Neural progenitor cell (in vitro differentiated cells): Measurements from ENCODE around the gene DCTN2. TPM values are rescaled to one million over a fixed set of nuclear protein-coding genes. Genes with fewer than 3 reads are reported as not detected.
A peak's percentile ranks its signal among the peaks of the same experiment; 100 is the strongest.

ENCODE experiments used
- DNase-seq: peaks from one replicate; pipeline ENCODE4 v3.0.0-alpha.2; 2016; ENCODE audit warnings: low spot score
- H2AFZ ChIP-seq: fragments of 200-600 bp; sonication (generic); replicated peaks from 2 replicates; pipeline ENCODE4 v1.6.1; 2016; ENCODE audit warnings: antibody characterized with exemption
- H3F3A ChIP-seq: fragments of 200-600 bp; sonication (generic); 2 replicates; pipeline ENCODE4 v1.6.1; 2016; ENCODE audit warnings: antibody characterized with exemption, low read depth
- H3K27ac ChIP-seq: fragments of 200-600 bp; sonication (generic); 2 replicates; pipeline ENCODE4 v1.5.1; 2016; ENCODE audit warnings: mild to moderate bottlenecking
- H3K27me3 ChIP-seq: fragments of 200-600 bp; sonication (generic); 2 replicates; pipeline ENCODE4 v1.6.1; 2016; ENCODE audit warnings: mild to moderate bottlenecking, moderate library complexity
- H3K36me3 ChIP-seq: fragments of 200-600 bp; sonication (generic); 2 replicates; pipeline ENCODE4 v1.5.1; 2016
- H3K4me1 ChIP-seq: fragments of 200-600 bp; sonication (generic); 2 replicates; pipeline ENCODE4 v1.6.1; 2016; ENCODE audit warnings: mixed run types
- H3K4me2 ChIP-seq: fragments of 200-600 bp; sonication (generic); 2 replicates; pipeline ENCODE4 v1.6.1; 2016
- H3K4me3 ChIP-seq: fragments of 200-600 bp; sonication (generic); 2 replicates; pipeline ENCODE4 v1.5.1; 2016
- H3K79me2 ChIP-seq: fragments of 200-600 bp; sonication (generic); 2 replicates; pipeline ENCODE4 v1.6.1; 2016; ENCODE audit warnings: low read depth
- H3K9ac ChIP-seq: fragments of 200-600 bp; sonication (generic); 2 replicates; pipeline ENCODE4 v1.6.1; 2016
- H3K9me3 ChIP-seq: fragments of 200-600 bp; sonication (generic); 2 replicates; pipeline ENCODE4 v1.5.1; 2016; ENCODE audit warnings: low read depth
- H4K20me1 ChIP-seq: fragments of 200-600 bp; sonication (generic); 2 replicates; pipeline ENCODE4 v1.6.1; 2016; ENCODE audit warnings: low read depth
- H3K27ac Mint-ChIP-seq: 3 replicates; pipeline ENCODE4 v1.8.0; 2021; ENCODE audit warnings: mixed read lengths
- H3K27me3 Mint-ChIP-seq: 2 replicates; pipeline ENCODE4 v1.8.0; 2022; ENCODE audit warnings: low read depth, mild to moderate bottlenecking, inconsistent platforms, moderate library complexity, mixed read lengths; ENCODE audit not compliant: insufficient read depth
- H3K36me3 Mint-ChIP-seq: 3 replicates; pipeline ENCODE4 v1.8.0; 2021; ENCODE audit warnings: mixed read lengths
- H3K4me1 Mint-ChIP-seq: 3 replicates; pipeline ENCODE4 v1.8.0; 2021; ENCODE audit warnings: mixed read lengths
- H3K4me3 Mint-ChIP-seq: 3 replicates; pipeline ENCODE4 v1.8.0; 2021; ENCODE audit warnings: mild to moderate bottlenecking, moderate library complexity, mixed read lengths
- H3K9me3 Mint-ChIP-seq: 3 replicates; pipeline ENCODE4 v1.8.0; 2020; ENCODE audit warnings: mixed read lengths
- CTCF ChIP-seq: fragments of 200-600 bp; sonication (generic); IDR thresholded peaks from 2 replicates; pipeline ENCODE4 v1.5.1; 2017; ENCODE audit warnings: antibody characterized with exemption, mild to moderate bottlenecking
- EZH2 ChIP-seq: fragments of 200-600 bp; sonication (generic); IDR thresholded peaks from 2 replicates; pipeline ENCODE4 v1.6.1; 2017; ENCODE audit warnings: antibody characterized with exemption, mild to moderate bottlenecking, moderate library complexity
- EZH2phosphoT487 ChIP-seq: fragments of 200-600 bp; sonication (generic); IDR thresholded peaks from 2 replicates; pipeline ENCODE4 v1.6.1; 2017; ENCODE audit warnings: antibody characterized with exemption
- total RNA-seq: library from RNA; depleted of rRNA; stranded (reverse); fragments of >200 nt; gene quantifications from 2 replicates; pipeline ENCODE4 v1.2.3, GENCODE V29; 2015; ENCODE audit warnings: low replicate concordance

Gene DCTN2
- total RNA-seq, 1 donor from 2014 or later = 147 TPM

- peaks cover 2% of the 10 kb centered on the region for H3K27me3 Mint-ChIP-seq
- Histone ChIP-seq H4K20me1 (peaks cover 4% of the 10 kb centered on the region), H3K79me2 (no peaks in the 10 kb centered on the region), H3K9ac (no peak overlapping the region), H3K4me3 (no peak overlapping the region), H3K4me1 (no peaks in the 10 kb centered on the region), H3K36me3 (no peaks in the 10 kb centered on the region), H2AFZ (no peak overlapping the region), H3F3A (peaks cover 9% of the 10 kb centered on the region), H3K27ac (no peak overlapping the region), H3K27me3 (no peaks in the 10 kb centered on the region), H3K4me2 (no peak overlapping the region), H3K9me3 (no peaks in the 10 kb centered on the region)
- TF ChIP-seq EZH2 = no peak
- TF ChIP-seq CTCF = no peak
- no peak for TF ChIP-seq EZH2phosphoT487
- no peak for DNase-seq
- no peak overlapping the region for H3K27ac Mint-ChIP-seq
- no peaks in the 10 kb centered on the region for H3K4me1 Mint-ChIP-seq
- H3K4me3 Mint-ChIP-seq = no peak overlapping the region
- H3K36me3 Mint-ChIP-seq = no peaks in the 10 kb centered on the region
- no peaks in the 10 kb centered on the region for H3K9me3 Mint-ChIP-seq
Observed at GRCh38 chr12:57584690-57585089, 37.7 kb upstream of the DCTN2 start.

DNA sequence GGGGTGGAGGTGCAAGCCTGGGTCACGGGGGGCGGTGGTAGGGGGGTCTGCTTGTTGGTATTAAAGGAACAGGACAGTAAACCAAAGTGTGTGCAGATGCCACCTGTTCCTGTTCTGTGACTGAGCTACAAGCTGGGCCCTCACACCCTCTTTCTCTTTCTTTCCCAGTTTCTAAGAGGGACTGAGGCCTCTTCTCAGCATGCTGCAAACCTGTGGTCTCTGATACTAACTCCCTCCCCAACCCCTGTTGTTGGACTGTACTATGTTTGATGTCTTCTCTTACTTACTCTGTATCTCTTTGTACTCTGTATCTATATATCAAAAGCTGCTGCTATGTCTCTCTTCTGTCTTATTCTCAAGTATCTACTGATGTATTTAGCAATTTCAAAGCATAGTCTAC, 37.1 kb upstream of the DCTN2 start:
- H4K20me1 ChIP-seq = peaks cover 4% of the 10 kb centered on the region
- H3K27me3 Mint-ChIP-seq = peaks cover 2% of the 10 kb centered on the region
- no peak overlapping the region for H3K27ac Mint-ChIP-seq
- DNase-seq = no peak
- no peaks in the 10 kb centered on the region for H3K9me3 ChIP-seq
- no peak for TF ChIP-seq EZH2
- no peak for TF ChIP-seq CTCF
- TF ChIP-seq EZH2phosphoT487 = no peak
- peaks cover 9% of the 10 kb centered on the region for H3F3A ChIP-seq
- H2AFZ ChIP-seq = no peak overlapping the region
- no peaks in the 10 kb centered on the region for H3K27me3 ChIP-seq
- no peak overlapping the region for H3K4me2 ChIP-seq
- H3K36me3 ChIP-seq = no peaks in the 10 kb centered on the region
- H3K4me3 ChIP-seq = no peak overlapping the region
- H3K36me3 Mint-ChIP-seq = no peaks in the 10 kb centered on the region
- no peak overlapping the region for H3K4me3 Mint-ChIP-seq
- H3K4me1 Mint-ChIP-seq = no peaks in the 10 kb centered on the region
- H3K79me2 ChIP-seq = no peaks in the 10 kb centered on the region
- H3K4me1 ChIP-seq = no peaks in the 10 kb centered on the region
- no peak overlapping the region for H3K27ac ChIP-seq
- no peak overlapping the region for H3K9ac ChIP-seq
- no peaks in the 10 kb centered on the region for H3K9me3 Mint-ChIP-seq

DNA sequence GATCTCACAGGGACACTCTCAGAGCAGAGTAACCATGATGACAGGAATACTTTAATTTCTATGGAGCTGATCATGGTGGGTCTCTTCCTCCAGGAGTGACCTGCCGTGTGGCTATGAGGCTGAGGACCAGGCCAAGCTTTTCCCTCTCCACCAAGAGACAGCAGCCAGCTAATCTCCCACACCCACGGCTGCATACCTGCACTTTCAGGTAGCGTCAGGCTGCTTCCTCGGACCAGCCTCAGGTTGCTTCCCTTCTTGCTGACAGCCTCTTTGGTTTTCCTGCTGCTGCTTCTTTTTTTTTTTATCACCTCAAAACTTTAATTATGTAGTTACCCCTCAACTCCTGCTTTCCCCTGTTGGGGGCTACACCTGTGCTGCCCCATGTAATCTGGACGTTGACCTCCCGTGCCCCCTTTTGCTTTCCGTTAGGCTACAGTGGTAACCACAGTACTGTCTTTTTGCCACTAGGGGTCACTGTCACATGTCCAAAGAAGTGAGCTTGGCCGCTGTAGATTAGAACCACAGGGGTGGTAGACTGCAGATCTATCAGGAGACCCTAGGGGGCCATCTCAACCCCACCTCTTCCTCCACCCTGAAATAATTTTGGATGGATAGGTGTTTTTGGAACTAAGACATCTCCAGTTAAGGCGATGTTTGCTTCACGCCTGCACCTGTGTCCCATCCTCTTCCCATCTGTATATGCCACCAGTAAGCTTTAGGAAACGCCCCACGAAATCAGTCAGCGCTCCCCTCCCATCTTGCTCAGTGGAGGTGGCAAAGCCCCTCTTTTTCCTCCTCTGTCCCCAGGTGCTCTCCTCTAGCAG, 36.2 kb upstream of the DCTN2 start:
- H3K27me3 ChIP-seq = no peaks in the 10 kb centered on the region
- H3K27me3 Mint-ChIP-seq = peaks cover 4% of the 10 kb centered on the region
- no peaks in the 10 kb centered on the region for H3K79me2 ChIP-seq
- no peak overlapping the region for H3K9ac ChIP-seq
- H3K9me3 ChIP-seq = no peaks in the 10 kb centered on the region
- H2AFZ ChIP-seq = no peak overlapping the region
- peaks cover 4% of the 10 kb centered on the region for H4K20me1 ChIP-seq
- no peaks in the 10 kb centered on the region for H3K4me1 Mint-ChIP-seq
- no peaks in the 10 kb centered on the region for H3K4me1 ChIP-seq
- H3K27ac ChIP-seq = no peak overlapping the region
- TF ChIP-seq CTCF (peak; percentile 96), EZH2 (no peak), EZH2phosphoT487 (no peak)
- peaks cover 2% of the 10 kb centered on the region for H3K36me3 Mint-ChIP-seq
- peak; percentile 92 for DNase-seq
- no peaks in the 10 kb centered on the region for H3K9me3 Mint-ChIP-seq
- no peak overlapping the region for H3K4me2 ChIP-seq
- H3K36me3 ChIP-seq = no peaks in the 10 kb centered on the region
- no peak overlapping the region for H3K4me3 ChIP-seq
- no peak overlapping the region for H3K27ac Mint-ChIP-seq
- peaks cover 9% of the 10 kb centered on the region for H3F3A ChIP-seq
- H3K4me3 Mint-ChIP-seq = peak overlapping the region; percentile 9
